GM12874 (cell line): ENCODE results near the gene CDSN.

Experiments
- TF ChIP-seq, protein P1 (sequence below): IDR thresholded peaks from 2 replicates; pipeline ENCODE4 v1.5.1; 2011; ENCODE audit warnings: low read depth, mild to moderate bottlenecking, control low read depth, low read length, moderate library complexity; ENCODE audit not compliant: insufficient read depth

CDSN gene

DNA sequence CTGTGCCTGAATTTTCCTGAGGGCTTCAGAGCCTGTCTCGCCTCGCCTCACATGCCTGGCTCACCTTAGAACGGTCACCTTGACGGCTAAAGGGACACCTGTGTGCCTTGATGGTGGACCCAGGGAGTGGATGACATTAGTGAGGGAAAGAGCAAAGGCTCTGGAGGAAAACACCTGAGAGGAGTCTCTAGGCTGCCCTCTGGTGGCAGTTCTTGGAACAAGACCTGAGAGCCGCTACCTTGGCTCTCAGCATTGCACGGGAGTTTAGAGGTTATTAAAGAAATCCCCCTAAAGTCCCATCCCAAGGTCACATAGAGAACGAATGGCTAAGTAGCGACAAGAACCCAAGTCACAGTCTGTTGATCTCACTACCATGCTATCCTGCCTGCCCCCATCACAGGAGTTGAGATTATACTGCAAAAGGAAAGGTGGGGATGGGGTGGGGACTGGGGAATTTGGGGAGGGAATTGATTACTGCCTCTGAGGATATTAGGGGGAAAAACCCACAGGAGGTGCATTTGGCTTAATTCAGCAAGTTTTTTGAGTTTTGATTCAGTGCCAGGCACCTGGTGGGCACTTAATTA is 7.9 kb upstream of the CDSN start:
- TF ChIP-seq, protein P1, sequence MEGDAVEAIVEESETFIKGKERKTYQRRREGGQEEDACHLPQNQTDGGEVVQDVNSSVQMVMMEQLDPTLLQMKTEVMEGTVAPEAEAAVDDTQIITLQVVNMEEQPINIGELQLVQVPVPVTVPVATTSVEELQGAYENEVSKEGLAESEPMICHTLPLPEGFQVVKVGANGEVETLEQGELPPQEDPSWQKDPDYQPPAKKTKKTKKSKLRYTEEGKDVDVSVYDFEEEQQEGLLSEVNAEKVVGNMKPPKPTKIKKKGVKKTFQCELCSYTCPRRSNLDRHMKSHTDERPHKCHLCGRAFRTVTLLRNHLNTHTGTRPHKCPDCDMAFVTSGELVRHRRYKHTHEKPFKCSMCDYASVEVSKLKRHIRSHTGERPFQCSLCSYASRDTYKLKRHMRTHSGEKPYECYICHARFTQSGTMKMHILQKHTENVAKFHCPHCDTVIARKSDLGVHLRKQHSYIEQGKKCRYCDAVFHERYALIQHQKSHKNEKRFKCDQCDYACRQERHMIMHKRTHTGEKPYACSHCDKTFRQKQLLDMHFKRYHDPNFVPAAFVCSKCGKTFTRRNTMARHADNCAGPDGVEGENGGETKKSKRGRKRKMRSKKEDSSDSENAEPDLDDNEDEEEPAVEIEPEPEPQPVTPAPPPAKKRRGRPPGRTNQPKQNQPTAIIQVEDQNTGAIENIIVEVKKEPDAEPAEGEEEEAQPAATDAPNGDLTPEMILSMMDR: peak; percentile 89

DNA sequence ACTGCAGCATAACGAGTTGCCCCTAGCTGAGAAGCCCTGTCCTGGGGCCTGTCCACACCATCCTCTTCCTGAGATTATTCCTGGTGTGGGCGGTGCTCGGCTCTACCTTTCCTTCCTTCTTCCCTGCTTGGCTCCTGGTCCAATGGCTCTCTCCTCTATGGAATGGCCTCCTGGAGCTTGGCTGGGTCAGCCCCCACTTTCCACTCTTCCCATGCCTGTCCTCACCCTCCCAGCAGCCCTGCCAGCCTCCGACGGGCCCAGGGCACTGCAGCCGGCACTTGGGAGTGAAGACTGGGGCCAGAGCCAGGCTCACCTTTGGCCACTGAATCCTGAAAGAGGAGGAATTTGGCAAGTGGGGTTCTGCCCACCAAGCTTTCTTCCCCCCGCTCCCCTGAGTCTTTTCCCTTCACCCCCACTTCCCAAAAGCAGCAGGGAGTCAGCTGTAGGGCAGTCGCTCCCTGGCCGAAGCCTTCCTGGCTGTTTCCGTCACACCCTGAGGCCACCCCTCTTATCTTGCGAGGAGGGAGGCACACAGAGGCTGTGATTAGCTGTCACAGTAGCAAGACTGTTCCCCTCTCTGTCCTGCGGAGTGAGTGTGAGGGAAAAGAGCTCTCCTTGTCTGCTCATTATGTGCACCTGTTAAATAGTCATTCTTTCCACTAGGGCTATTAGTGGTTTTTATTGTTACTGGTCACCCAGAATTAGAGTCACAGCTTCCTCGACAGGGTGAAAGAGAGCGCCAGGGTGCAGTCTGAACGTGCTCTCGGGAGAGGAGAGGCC is 6.3 kb upstream of the CDSN start:
- TF ChIP-seq, protein P1: no peak

DNA sequence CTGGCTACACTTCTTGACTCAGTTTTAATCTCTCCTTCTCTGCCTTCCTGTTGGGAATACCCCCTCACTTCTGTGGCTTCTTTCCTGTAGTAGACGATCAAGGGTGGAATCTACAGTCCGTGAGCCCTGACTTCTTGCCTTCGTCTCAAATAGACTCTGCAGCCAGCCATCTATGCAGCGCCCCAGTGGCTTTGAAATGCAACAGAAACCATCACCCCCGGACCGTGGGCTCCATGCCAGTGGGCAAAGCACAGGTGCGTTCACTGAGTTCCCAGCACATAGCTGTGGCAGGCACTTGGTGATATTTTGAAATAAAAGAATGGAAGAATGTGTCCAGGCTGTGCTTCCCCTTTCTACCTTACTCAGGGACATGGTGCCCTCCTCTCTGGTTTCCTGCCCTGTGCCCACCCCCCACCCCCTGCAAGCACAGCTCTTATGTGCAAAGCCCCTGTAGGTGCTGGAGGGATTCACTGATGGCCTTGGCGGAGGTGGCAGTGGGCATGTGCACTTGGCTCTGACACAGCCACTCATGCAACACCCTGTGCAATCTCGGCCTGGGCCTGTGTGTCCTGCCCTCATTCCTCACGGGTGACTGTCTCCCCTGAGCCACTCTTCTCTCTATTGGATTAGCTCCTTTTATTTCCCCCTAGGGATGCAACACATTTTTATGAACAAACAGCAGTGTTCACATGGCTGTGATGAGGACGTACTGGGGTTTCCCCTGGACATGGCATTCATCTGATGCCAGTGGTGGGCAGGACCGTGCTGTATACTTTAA is 5.5 kb upstream of the CDSN start:
- TF ChIP-seq, protein P1: no peak

DNA sequence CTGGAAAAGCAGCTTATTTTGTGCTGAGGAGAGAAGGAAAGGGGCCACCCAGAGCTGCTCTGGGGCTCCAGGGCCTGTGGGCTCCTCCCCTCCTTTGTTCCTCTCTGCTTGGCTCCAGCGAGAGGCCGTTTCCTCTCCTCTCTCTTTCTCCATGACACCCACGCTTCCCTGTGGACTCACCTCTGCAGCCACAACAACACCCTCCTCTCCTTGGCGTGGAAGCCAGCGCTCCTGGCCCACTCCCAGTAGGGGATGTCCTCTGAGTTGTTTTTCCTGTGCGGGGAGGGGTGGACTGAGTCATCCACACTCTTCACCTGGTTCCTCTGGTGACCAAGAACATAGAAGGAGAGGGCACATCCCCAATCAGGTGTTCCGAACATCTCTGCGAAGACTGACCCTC is 4.9 kb upstream of the CDSN start:
- TF ChIP-seq, protein P1: no peak

DNA sequence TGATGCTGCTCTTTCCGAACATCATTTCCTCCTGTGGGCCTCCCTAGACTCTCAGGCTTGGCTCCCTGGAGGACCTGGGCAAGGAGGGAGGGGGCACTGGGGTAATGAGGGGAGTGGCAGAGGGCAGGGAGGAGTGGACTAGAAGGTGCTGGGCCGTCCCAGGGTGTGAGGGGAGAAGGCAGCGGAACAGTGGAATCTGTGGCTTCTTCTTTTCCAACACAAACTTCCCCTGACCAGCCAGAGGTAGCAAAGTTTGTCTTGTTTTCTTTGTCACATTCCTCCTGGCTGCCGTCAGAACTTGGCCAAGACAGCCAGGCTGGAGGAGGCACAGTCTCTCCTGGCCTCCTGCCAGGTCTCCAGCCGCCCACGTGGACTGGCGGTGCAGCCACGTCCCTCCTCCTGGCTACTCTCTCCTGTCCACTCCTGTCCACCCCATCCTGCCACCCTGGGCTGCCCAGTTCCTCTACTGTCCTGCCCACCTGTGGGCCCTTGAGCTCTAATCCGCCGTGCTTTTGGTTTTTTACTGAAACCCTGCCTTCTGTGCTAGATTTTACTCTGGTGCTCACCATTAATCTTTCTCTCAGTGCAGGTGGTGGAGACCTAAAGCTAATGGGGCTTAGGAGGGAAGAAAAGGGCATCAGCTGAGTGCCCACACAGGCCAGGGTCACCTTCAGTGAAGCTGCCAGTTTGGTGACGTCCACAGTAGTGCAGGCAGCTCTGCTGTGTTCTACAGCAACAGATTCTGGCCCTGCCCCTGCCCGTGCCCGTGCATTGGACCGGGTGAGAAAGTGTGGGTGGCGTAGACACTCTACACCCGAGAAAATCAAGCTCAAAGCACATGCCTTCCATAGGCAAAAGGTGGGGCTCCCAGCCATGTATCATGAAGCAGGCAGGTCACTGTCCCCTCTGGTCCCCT is 2.8 kb upstream of the CDSN start:
- TF ChIP-seq, protein P1: no peak

DNA sequence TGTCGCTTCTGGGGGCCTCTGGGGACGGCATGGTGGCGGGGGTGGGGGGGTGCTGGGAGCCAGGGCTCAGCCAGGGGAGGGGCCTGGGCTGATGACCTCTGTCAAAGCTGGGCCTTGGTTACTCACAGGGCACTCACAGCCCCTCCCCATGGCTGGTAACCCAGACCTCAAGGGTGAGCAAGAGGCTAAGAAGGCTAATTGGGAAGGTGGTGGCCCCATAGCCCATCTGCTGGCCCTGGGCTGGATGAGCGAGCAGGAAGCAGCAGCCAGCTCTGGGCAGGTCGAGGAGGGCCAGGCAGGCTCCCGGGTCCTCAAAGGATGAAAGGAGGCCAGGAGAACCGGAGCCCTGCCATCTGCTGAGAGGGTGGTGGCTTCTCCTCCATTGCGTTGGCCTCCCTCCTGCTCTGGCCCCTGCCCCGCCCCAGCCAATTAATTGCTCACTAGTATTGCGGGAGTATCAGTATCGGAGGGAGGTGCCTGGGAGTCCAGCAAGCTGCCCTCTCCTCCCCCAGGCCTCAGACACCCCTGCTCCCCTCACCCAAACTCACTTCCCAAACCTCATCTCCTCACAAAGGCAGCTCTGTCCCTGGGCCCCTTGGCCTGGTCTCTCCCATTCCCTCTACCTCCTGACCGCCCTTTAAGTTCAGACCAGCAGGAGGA is 1.0 kb upstream of the CDSN start:
- TF ChIP-seq, protein P1: no peak
